NCI-H1417 (cell line): ENCODE measurements around the gene RAB28.
"Not testable (repeated sequence)": the region's sequence is repeated elsewhere in the genome, so short reads cannot be mapped to it uniquely, and the experiment has no call there.

ENCODE experiments used
- DNase-seq, 3 experiments: peaks; one replicate each; lab custom pipeline; 2025; lab: John Stamatoyannopoulos, UW

RAB28 gene

GRCh38 chr4:13449590-13449989 is 34.5 kb downstream of the RAB28 start:
- DNase-seq, result peak in 1 of 3 experiments; percentile 6

- no peak for DNase-seq
Observed at GRCh38 chr4:13445841-13446790, 38.0 kb downstream of the RAB28 start.

- peak in 1 of 3 experiments; percentile 27 for DNase-seq
Observed at GRCh38 chr4:13441506-13441905, 42.6 kb downstream of the RAB28 start.

GRCh38 chr4:13436962-13437361 is 47.2 kb downstream of the RAB28 start:
- no peak for DNase-seq

GRCh38 chr4:13432453-13432852 is 51.7 kb downstream of the RAB28 start:
- no peak for DNase-seq

GRCh38 chr4:13430834-13431568 is 53.1 kb downstream of the RAB28 start:
- no peak for DNase-seq

GRCh38 chr4:13427599-13428325 is 56.4 kb downstream of the RAB28 start:
- no peak for DNase-seq

- no peak for DNase-seq
Observed at GRCh38 chr4:13415068-13415785, 68.9 kb downstream of the RAB28 start.

- DNase-seq, result peak in 1 of 3 experiments; percentile 55
Observed at GRCh38 chr4:13413729-13414437, 70.3 kb downstream of the RAB28 start.

GRCh38 chr4:13411942-13412341 is 72.2 kb downstream of the RAB28 start:
- no peak for DNase-seq

GRCh38 chr4:13409324-13409723 is 74.8 kb downstream of the RAB28 start:
- DNase-seq, result no peak

GRCh38 chr4:13406156-13406555 is 78.0 kb downstream of the RAB28 start:
- DNase-seq, result not testable (repeated sequence)

GRCh38 chr4:13403833-13404232 is 80.3 kb downstream of the RAB28 start:
- no peak for DNase-seq

GRCh38 chr4:13403326-13403725 is 80.8 kb downstream of the RAB28 start:
- DNase-seq, result no peak

- no peak for DNase-seq
Observed at GRCh38 chr4:13399257-13399656, 84.9 kb downstream of the RAB28 start.

- peak in 1 of 3 experiments; percentile 36 for DNase-seq
Observed at GRCh38 chr4:13396161-13396560, 88.0 kb downstream of the RAB28 start.

- DNase-seq, result not testable (repeated sequence)
Observed at GRCh38 chr4:13389901-13390300, 94.2 kb downstream of the RAB28 start.

GRCh38 chr4:13386405-13387107 is 97.6 kb downstream of the RAB28 start:
- DNase-seq, result no peak

- no peak for DNase-seq
Observed at GRCh38 chr4:13384055-13384454, 100.1 kb downstream of the RAB28 start.
